GM18870 (cell line): Measurements from ENCODE around the gene CD40.
A peak's percentile ranks its signal among the peaks of the same experiment; 100 is the strongest.
"Not testable (repeated sequence)": the region's sequence is repeated elsewhere in the genome, so short reads cannot be mapped to it uniquely, and the experiment has no call there.

Experiments
- ATAC-seq: cut with Tn5 transposase; IDR thresholded peaks from one replicate; pipeline ENCODE4 v1.9.1; 2021; ENCODE audit warnings: moderate library complexity; ENCODE audit not compliant: unreplicated experiment

The CD40 gene

GRCh38 chr20:46091622-46092535, 26.2 kb upstream of the CD40 start:
- ATAC-seq: not testable (repeated sequence)

DNA sequence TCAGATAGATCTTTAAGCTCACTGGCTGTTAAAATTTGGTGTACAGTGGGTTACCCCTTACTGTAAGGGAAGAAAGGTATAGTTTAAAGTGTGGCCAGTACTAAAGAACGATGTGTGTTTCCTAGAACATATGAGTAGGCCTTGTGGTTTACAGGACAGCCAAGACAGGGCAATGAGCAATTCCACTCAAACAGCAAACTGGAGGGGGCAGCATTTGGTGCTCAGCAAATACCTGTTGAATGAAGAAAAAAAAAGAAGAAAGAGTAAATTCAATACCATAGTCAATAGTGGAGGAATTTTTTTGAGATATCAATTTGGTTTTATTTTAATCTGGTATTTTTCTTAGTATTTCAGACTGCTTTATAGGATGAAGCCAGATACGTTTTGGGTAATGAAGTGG, 24.6 kb upstream of the CD40 start:
- ATAC-seq: no peak

DNA sequence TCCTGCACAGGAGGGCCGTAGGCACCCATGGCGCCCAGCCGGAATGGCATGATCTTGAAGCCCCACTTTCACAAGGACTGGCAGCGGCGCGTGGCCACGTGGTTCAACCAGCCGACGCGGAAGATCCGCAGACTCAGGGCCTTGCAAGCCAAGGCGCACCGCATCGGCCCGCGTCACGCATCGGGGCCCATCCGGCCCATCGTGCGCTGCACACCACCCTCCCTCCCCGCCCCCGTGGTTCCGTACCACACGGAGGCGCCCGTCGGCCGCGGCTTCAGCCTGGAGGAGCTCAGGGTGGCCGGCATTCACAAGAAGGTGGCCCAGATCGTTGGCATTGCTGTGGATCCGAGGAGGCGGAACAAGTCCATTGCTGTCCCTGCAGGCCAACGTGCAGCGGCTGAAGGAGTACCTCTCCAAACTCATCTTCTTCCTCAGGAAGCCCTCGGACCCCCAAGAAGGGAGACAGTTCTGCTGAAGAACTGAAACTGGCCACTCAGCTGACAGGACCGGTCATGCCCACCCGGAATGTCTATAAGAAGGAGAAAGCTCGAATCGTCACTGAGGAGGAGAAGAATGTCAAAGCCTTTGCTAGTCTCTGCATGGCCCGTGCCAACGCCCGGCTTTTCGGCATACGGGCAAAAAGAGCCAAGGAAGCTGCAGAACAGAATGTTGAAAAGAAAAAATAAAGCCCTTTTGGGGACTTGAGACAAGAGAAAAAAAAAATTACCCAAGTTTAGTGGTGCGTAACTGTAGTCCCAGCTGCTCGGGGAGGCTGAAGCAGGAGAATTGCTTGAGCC, 18.4 kb upstream of the CD40 start:
- ATAC-seq: no peak

GRCh38 chr20:46100444-46100843, 17.7 kb upstream of the CD40 start:
- not testable (repeated sequence) for ATAC-seq

GRCh38 chr20:46100988-46101387, 17.1 kb upstream of the CD40 start:
- no peak for ATAC-seq

- ATAC-seq: no peak
These were observed 16.2 kb upstream of the CD40 start for GRCh38 chr20:46101957-46102356.

DNA sequence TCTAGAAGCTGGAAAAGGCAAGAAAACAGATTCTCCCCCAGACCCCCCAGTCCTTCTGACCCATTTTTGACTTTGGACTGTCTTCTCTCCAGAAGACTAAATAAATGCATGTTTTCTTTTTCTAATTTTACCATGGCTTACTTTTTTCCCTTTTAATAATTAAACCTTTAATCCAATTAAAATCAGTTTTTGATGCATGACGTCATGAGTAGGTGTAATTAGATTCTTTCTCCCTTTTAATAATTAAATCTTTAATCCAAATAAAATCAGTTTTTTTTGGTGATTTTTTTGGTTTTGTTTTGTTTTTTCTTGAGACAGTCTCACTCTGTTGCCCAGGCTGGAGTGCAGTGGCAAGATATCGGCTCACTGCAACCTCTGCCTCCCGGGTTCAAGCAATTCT, 15.2 kb upstream of the CD40 start:
- ATAC-seq: no peak

- no peak for ATAC-seq
These were observed 13.9 kb upstream of the CD40 start for GRCh38 chr20:46104262-46104661.

GRCh38 chr20:46107061-46107460, 11.1 kb upstream of the CD40 start:
- no peak for ATAC-seq

GRCh38 chr20:46108435-46108841, 9.7 kb upstream of the CD40 start:
- ATAC-seq: peak; percentile 77

DNA sequence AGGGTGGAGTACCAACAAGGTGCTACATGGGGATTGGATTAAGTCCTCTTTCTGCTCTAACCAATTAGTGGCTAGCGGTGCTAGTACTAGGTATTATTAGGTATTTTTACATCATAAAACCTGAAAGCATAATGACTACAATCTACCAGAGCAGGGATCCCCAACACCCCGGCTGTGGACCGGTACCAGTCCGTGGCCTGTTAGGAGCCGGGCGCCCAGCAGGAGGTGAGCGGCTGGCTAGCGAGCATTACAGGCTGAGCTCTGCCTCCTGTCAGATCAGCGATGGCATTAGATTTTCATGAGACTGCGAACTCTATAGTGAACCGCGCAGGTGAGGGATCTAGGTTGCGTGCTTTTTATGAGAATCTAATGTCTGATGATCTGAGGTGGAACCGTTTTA, 9.1 kb upstream of the CD40 start:
- no peak for ATAC-seq

DNA sequence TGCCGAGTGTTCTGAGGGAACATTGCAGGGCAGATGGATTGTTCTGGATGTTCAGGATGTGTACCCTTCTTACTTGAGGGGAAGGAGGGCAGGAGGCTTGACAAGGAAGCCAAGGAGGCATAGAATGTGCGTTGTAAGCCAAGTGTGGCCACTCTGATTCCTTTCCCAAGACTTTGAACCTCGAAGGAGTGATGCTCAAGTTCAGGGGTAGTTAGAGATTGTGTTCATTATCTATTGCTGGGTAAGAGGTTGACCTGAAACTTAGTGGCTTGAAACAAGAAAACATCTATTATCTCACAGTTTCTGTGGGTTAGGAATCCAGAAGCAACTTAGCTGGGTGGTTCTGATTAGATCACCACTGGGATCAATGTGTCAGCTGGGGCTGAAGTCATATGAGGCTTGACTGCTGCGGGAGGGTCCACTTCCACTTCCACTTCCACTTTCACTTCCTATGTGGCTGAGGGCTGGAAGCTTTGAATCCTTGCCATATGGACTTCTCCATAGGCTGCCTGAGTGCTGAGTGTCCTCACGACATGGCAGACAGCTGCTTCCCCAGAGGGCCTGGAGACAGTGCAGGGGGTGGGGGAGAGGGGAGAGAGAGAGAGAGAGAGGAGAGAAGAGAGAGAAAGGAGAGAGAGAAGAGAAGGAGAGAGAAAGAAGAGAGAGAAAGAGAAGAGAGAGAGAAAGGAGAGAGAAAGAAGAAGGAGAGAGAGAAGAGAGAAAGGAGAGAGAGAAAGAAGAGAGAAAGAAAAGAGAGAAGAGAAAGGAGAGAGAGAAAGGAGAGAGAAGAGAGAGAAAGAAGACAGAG, 6.9 kb upstream of the CD40 start:
- ATAC-seq: no peak

DNA sequence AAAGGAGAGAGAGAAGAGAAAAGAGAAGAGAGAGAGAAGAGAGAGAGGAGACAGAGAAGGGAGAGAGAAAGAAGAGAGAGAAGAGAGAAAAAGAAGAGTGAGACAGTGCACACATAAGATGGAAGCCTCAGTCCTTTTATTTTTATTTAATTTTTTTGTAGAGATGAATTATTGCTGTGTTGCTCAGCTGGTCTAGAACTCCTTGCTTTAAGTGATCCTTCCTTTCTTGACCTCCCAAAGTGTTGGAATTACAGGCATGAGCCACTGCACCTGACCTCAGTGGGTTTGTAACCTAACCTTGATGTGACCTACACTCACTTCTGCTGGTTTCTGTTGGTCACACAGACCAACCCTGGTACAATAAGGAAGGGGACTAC, 6.3 kb upstream of the CD40 start:
- no peak for ATAC-seq

- no peak for ATAC-seq
These were observed 5.5 kb upstream of the CD40 start for GRCh38 chr20:46112430-46113112.

DNA sequence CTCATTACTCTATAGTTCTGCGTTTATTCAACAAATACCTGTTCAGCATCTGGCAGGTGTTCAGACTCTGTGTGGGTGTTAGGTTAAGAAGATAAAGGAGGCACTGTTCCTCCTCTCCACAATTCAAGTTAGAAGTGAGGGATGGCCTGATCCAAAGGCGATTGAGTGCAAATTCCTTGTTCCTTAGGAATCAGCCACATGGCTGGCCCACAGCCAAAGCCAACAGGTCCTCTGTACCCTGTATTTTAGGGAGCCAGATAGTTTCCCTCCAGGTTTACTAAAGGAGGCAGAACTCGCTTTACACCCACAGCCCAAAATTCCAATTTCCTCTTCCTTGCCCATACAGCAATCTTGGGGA, 5.0 kb upstream of the CD40 start:
- no peak for ATAC-seq

GRCh38 chr20:46114449-46114848, 3.7 kb upstream of the CD40 start:
- no peak for ATAC-seq

GRCh38 chr20:46118481-46119020, 437 bp downstream of the CD40 start:
- peak; percentile 18 for ATAC-seq

GRCh38 chr20:46119028-46119546, 973 bp downstream of the CD40 start:
- peak; percentile 32 for ATAC-seq

- no peak for ATAC-seq
These were observed 1.4 kb downstream of the CD40 start for GRCh38 chr20:46119547-46119946.

DNA sequence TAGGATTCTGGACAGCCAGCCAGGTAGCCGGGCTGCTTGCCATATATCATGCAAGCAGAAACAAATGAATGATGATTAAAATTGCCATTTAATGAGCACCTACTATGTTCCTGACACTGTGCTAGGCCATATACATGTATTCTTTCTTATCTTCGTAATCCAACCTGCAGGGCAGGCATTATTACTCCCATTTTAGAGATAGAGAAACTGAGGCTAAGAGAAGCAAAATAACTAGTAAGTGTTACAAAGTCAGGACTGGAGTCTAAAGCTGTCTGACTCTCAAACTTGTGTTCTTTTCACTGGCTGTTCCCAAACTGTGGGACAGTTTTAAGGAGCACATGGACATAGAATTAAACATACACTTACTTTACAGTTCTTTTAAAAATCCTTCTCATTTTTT, 2.0 kb downstream of the CD40 start:
- no peak for ATAC-seq
